ENCODE results near the gene SLC7A6OS.

SLC7A6OS gene

DNA sequence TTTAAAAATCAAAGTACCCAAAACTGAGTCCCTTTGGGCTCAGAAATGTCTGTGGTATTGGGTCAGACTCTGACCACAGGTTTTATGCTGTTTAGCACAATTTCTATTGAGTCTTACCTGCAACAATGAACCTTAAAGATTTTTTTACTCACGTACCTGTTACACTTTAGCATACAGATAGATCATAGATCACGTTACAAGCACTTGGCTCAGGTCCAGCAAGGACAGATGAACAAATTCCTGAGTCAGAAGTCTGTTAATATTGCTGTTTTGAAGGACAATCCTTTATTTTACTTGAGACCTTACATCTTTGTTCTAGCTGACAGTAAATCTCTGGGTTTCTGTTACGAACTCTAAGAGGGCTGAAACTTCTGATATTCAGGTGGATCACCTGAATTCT, 12.8 kb downstream of the SLC7A6OS start:
- no peak for DNase-seq (ENCODE audit: low spot score)

GRCh38 chr16:68296693-68297092, 14.1 kb downstream of the SLC7A6OS start:
- DNase-seq (ENCODE audit: low spot score), result no peak

More for the DNA sequence above, 12.8 kb downstream of the SLC7A6OS start:
- TF ChIP-seq, protein P1, sequence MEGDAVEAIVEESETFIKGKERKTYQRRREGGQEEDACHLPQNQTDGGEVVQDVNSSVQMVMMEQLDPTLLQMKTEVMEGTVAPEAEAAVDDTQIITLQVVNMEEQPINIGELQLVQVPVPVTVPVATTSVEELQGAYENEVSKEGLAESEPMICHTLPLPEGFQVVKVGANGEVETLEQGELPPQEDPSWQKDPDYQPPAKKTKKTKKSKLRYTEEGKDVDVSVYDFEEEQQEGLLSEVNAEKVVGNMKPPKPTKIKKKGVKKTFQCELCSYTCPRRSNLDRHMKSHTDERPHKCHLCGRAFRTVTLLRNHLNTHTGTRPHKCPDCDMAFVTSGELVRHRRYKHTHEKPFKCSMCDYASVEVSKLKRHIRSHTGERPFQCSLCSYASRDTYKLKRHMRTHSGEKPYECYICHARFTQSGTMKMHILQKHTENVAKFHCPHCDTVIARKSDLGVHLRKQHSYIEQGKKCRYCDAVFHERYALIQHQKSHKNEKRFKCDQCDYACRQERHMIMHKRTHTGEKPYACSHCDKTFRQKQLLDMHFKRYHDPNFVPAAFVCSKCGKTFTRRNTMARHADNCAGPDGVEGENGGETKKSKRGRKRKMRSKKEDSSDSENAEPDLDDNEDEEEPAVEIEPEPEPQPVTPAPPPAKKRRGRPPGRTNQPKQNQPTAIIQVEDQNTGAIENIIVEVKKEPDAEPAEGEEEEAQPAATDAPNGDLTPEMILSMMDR (IDR thresholded peaks at IDR 0.05; ENCODE audit: extremely low read depth, missing control alignments), result no peak

DNA sequence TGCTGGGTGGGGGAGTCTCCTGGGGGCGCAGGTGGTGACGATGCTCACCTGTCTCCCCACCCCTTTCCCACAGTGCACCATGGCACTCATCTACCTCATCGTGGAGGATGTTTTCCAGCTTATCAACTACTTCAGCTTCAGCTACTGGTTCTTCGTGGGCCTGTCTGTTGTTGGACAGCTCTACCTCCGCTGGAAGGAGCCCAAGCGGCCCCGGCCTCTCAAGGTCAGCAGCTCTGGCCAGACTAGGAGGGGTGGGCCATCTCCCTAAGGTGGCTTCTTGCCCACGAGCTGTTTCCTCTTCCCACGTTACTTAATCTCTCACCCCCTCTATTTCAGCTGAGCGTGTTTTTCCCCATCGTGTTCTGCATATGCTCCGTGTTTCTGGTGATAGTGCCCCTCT, 14.5 kb downstream of the SLC7A6OS start:
- DNase-seq (ENCODE audit: low spot score), result no peak
- TF ChIP-seq, protein P1 (IDR thresholded peaks at IDR 0.05; ENCODE audit: extremely low read depth, missing control alignments), result no peak

More at GRCh38 chr16:68296693-68297092, 14.1 kb downstream of the SLC7A6OS start:
- TF ChIP-seq, protein P1 (IDR thresholded peaks at IDR 0.05; ENCODE audit: extremely low read depth, missing control alignments), result no peak

DNA sequence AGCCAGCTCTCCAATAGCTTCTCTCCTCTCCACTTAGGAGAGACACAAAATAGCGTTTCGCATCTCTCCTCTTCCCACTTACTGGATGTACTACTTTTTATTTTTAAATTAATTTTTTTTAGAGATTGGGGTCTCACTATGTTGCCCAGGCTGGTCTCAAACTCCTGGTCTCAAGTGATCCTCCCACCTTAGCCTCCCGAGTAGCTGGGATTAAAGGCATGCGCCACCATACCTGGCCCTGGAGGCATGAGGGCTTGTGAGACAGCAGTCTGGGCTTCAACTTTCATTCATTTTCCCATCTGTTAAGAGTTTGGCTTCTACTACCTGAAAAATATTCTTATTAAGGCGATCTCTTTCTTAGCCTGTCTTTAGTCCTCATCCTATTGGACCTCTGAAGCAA, 18.3 kb downstream of the SLC7A6OS start:
- DNase-seq (ENCODE audit: low spot score), result no peak
- TF ChIP-seq, protein P1 (IDR thresholded peaks at IDR 0.05; ENCODE audit: extremely low read depth, missing control alignments), result no peak

DNA sequence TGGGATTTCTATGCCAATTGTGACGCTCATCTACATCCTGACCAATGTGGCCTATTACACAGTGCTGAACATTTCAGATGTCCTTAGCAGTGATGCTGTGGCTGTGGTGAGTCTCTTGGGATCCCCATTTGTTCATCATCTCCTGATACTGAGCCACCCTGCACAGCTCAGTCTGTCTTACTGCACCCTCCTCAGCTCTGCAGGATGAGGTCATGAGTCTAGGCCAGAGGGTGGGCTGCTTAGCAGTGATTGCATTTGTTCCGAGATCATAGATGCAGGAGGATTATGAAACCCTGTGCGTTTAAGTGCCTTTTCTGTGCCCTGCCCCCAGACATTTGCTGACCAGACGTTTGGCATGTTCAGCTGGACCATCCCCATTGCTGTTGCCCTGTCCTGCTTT, 19.5 kb downstream of the SLC7A6OS start:
- TF ChIP-seq, protein P1 (IDR thresholded peaks at IDR 0.05; ENCODE audit: extremely low read depth, missing control alignments), result no peak
- no peak for DNase-seq (ENCODE audit: low spot score)

DNA sequence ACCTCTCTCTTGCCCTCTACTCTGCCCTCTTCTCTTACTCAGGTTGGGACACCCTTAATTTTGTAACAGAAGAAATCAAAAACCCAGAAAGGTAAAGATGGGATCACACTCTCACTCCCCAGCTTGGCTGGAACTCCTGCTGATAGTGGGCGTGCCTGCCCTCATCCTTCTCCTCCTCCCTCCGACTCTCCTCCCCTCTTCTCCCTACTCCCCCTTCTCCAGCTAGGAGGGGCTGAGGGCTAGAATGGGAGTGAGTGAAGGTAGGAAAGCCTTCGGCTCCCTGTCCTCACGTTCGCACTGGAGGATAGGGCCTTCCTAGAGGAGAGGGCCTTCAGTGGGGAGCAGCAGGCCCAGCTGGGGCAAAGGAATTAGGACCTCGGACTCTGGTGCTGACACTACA, 20.3 kb downstream of the SLC7A6OS start:
- TF ChIP-seq, protein P1 (IDR thresholded peaks at IDR 0.05; ENCODE audit: extremely low read depth, missing control alignments), result no peak
- no peak for DNase-seq (ENCODE audit: low spot score)

DNA sequence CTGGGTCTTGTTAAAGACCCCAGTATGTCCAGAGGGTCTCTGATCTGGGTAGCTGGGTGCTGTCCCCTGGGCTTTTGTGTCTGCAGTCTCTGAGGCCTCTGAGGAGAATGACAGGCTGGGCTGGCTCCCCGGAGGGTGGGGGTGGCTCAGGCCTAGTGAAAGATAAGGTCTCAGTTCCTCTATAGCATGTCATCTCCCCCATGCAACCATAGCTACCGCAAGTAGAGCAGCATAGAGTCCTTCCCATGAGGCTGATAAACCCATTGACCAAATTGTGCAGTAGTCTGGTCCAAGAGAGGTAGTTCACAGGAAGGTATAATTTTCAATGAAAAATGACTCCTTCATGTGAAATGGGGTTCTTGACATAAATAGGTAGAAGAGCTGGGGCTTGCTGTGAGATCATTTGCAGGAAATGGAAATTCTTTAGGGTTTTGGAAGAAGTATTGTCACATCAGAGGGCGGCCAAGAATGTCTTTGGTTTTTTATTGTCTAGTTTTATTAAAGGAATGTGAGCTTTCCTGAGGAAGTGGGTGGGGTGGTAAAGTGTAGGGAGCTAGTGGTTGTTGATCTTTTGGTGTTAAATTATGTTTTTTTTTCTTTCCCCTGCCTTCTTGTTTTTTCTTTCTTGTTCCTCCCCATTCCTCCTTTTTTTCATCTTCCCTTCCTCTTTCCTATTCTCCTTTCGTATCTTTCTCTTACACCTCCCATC, 21.0 kb downstream of the SLC7A6OS start:
- peak; percentile 85 for DNase-seq (ENCODE audit: low spot score)
- TF ChIP-seq, protein P1 (IDR thresholded peaks at IDR 0.05; ENCODE audit: extremely low read depth, missing control alignments), result no peak

Measured in GM20000 (cell line).